ENCODE results near the gene ZNF718. TPM values are rescaled to one million over a fixed set of nuclear protein-coding genes. Genes with fewer than 3 reads are reported as not detected.
A peak's percentile ranks its signal among the peaks of the same experiment; 100 is the strongest.
"Not testable (repeated sequence)": the region's sequence is repeated elsewhere in the genome, so short reads cannot be mapped to it uniquely, and the experiment has no call there.

ZNF718 gene
- polyA plus RNA-seq, 1 donor: 5.2 TPM

DNA sequence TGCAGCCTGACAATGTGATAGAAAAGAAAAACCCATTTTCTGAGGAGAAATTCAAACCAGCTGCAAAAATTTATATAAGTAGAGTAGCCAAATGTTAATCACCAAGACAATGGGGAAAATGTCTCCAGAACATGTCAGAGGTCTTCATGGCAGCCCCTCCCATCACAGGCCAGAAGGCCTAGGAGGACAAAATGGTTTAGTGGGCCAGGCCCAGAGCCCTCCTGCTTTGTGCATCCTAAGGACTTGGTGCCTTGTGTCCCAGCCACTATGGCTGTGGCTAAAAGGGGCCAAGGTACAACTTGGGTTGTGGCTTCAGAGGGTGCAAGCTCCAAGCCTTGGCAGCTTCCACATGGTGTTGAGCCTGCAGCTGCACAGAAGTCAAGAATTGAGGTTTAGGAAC, 78.5 kb downstream of the ZNF718 start:
- not testable (repeated sequence) for H3K4me1 ChIP-seq (ENCODE audit: control insufficient read depth, insufficient read depth, low read length); H3K27me3 ChIP-seq (ENCODE audit: control insufficient read depth, insufficient read depth, low read length); H3K27ac ChIP-seq (ENCODE audit: low read length); H3K36me3 ChIP-seq (ENCODE audit: control insufficient read depth, insufficient read depth, low read length); H3K4me3 ChIP-seq (ENCODE audit: low read length); DNase-seq
- H3K9me3 ChIP-seq (ENCODE audit: control insufficient read depth, low read depth, low read length): peaks cover 24% of the 10 kb centered on the region

DNA sequence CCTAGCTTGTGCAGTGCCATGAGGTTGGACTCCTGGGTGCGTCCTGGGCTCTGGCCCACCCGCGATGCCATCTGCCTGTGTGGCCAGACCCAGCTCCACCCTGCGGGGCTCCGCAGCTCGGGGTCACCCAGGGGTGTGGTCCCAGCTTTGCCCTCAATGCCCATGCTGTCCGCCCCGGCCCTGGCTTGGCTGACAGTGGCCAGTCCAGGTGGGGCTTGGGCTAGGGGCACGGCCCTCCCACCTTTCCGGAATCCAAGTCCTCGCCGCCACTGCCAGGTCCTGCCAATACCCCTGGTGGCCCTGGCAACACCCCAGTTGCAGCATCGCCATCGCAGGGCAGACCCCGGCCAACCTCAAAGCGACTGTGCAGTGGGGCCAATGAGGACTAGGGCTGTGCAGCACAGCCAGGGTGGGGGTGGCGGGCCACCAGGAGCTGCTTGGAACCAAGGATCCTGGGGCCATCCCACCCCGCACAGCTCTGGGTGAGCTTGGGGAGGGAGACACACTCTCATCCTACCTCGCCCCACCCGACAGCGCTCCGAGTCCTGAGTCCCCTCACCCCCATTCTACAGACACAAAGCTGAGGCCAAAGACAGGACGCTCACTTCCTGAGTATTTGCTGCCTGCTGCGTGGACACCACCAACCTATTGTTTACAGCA, 80.9 kb downstream of the ZNF718 start:
- no peak for DNase-seq
- Histone ChIP-seq H3K27ac (ENCODE audit: low read length) (no peak overlapping the region), H3K27me3 (ENCODE audit: control insufficient read depth, insufficient read depth, low read length) (no peaks in the 10 kb centered on the region), H3K36me3 (ENCODE audit: control insufficient read depth, insufficient read depth, low read length) (no peaks in the 10 kb centered on the region), H3K4me1 (ENCODE audit: control insufficient read depth, insufficient read depth, low read length) (no peaks in the 10 kb centered on the region), H3K9me3 (ENCODE audit: control insufficient read depth, low read depth, low read length) (peaks cover 24% of the 10 kb centered on the region), H3K4me3 (ENCODE audit: low read length) (no peak overlapping the region)
- WGBS (ENCODE audit: insufficient coverage, low lambda C conversion rate): no CpG with 5 or more reads among the region's 24 CpGs

DNA sequence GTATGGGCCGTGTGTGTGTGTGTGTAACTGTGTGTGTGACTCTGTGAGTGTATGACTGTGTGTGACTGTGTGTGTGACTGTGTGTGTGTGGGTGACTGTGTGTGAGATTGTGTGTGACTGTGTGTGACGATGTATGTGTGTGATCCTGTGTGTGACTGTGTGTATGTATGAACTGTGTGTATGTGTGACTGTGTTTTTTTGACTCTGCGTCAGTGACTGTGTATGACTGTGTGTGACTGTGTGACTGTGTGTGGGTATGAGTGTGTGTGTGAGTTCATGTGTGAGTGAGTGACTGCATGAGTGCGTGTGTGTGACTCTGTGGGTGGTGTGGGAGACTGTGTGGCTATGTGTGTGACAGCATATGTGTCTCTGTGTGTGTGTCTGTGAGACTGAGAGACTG, 81.8 kb downstream of the ZNF718 start:
- no peak for DNase-seq
- Histone ChIP-seq H3K4me3 (ENCODE audit: low read length) (no peak overlapping the region), H3K4me1 (ENCODE audit: control insufficient read depth, insufficient read depth, low read length) (no peaks in the 10 kb centered on the region), H3K27me3 (ENCODE audit: control insufficient read depth, insufficient read depth, low read length) (no peaks in the 10 kb centered on the region), H3K36me3 (ENCODE audit: control insufficient read depth, insufficient read depth, low read length) (no peaks in the 10 kb centered on the region), H3K27ac (ENCODE audit: low read length) (no peak overlapping the region), H3K9me3 (ENCODE audit: control insufficient read depth, low read depth, low read length) (peaks cover 24% of the 10 kb centered on the region)
- WGBS (ENCODE audit: insufficient coverage, low lambda C conversion rate): no CpG with 5 or more reads among the region's 4 CpGs

DNA sequence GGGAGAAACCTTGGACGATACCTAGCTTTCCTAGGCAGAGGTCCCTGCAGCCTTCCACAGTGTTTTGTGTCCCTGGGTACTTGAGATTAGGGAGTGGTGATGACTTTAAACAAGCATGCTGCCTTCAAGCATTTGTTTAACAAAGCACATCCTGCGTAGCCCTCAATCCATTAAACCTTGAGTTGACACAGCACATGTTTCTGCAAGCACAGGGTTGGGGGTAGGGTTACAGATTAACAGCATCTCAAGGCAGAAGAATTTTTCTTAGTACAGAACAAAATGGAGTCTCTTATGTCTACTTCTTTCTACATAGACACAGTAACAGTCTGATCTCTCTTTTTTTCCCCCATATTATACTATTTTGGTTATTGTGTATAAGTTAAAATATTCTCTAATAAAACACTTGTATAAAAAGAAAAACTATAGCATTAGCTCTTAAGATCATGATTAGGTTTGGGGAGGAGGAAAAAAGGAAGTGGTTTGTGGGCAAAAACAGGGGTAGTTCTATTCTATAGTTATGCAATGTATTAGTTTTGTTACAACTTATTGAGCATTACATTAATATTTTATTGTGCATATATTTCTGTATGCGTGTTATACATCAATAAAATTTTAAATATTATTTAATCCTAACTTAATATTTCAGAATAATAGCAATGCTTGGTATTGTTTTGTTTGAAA, 84.3 kb downstream of the ZNF718 start:
- not testable (repeated sequence) for DNase-seq; H3K36me3 ChIP-seq (ENCODE audit: control insufficient read depth, insufficient read depth, low read length); H3K4me3 ChIP-seq (ENCODE audit: low read length); H3K27ac ChIP-seq (ENCODE audit: low read length); H3K27me3 ChIP-seq (ENCODE audit: control insufficient read depth, insufficient read depth, low read length); H3K4me1 ChIP-seq (ENCODE audit: control insufficient read depth, insufficient read depth, low read length)
- 100% methylated on average over 1 of the region's 3 CpGs for WGBS (ENCODE audit: insufficient coverage, low lambda C conversion rate)
- H3K9me3 ChIP-seq (ENCODE audit: control insufficient read depth, low read depth, low read length): peaks cover 34% of the 10 kb centered on the region

DNA sequence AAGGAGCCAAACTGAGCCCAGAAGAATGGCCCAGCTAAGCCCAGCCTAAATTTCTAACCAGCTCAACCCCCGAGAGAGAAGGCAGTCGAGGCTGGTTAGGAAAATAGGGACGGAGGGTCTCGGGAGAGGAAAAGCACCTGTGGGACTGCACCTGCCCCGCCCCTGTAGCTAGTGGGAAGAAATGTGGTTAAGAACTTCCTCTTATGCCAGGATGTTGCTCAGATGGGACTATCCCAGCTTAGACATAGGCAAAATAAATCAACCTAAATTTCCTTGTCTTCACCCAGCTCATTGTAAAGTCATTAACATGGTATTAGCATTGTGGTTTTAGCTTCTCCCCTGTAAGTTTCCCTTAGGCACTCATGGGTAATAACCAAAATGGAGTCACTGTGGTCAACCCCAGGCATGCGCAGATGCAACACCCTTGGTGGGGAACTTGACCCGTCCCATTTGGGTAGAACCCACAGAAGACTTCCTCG, 86.8 kb downstream of the ZNF718 start:
- Histone ChIP-seq H3K9me3 (ENCODE audit: control insufficient read depth, low read depth, low read length) (peaks cover 24% of the 10 kb centered on the region), H3K27ac (ENCODE audit: low read length) (no peak overlapping the region), H3K36me3 (ENCODE audit: control insufficient read depth, insufficient read depth, low read length) (no peaks in the 10 kb centered on the region), H3K27me3 (ENCODE audit: control insufficient read depth, insufficient read depth, low read length) (peaks cover 7% of the 10 kb centered on the region), H3K4me1 (ENCODE audit: control insufficient read depth, insufficient read depth, low read length) (no peaks in the 10 kb centered on the region), H3K4me3 (ENCODE audit: low read length) (no peak overlapping the region)
- DNase-seq: no peak
- no CpG with 5 or more reads among the region's 8 CpGs for WGBS (ENCODE audit: insufficient coverage, low lambda C conversion rate)

DNA sequence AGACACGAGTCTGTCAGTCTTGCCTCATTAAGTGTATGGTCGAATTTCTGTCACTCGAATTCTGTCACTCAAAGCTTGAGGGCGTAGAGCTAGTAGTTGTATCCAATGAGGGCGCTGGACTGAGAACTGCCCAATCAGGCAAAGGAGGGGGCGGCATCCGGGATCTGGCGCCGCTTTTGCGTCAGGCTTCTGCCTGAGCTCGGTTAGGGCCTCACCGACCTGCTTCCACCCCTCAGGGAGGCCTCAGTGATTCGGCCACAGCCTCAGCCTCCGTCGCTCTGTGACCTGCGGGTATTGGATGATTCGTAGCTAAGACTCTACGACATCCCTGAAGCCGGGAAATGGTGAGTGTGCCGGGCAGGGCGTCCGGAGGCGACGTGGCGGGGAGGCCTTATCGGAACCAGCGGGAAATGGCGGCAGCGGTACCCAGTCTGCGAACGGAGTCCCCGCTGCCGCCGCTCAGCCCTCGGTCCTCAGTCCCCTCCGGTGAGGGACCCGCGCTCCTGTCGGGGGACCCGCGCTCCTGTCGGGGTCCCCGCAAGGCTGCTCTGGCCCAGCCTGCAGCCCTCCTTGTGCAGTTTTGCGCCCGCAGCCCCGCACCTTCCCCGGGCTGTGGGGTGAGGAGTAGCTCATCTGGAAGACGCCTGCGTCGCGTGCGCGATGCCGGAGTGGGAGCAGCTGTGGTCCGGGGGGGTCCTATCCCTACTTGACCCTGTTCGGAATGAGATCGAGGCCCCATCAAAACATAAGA, 88.3 kb downstream of the ZNF718 start:
- Histone ChIP-seq H3K4me3 (ENCODE audit: low read length) (peak overlapping the region; percentile 41), H3K27ac (ENCODE audit: low read length) (no peak overlapping the region), H3K27me3 (ENCODE audit: control insufficient read depth, insufficient read depth, low read length) (peaks cover 7% of the 10 kb centered on the region), H3K9me3 (ENCODE audit: control insufficient read depth, low read depth, low read length) (peaks cover 13% of the 10 kb centered on the region), H3K36me3 (ENCODE audit: control insufficient read depth, insufficient read depth, low read length) (no peaks in the 10 kb centered on the region), H3K4me1 (ENCODE audit: control insufficient read depth, insufficient read depth, low read length) (no peaks in the 10 kb centered on the region)
- peak; percentile 38 to 59 for DNase-seq
- no CpG with 5 or more reads among the region's 57 CpGs for WGBS (ENCODE audit: insufficient coverage, low lambda C conversion rate)

DNA sequence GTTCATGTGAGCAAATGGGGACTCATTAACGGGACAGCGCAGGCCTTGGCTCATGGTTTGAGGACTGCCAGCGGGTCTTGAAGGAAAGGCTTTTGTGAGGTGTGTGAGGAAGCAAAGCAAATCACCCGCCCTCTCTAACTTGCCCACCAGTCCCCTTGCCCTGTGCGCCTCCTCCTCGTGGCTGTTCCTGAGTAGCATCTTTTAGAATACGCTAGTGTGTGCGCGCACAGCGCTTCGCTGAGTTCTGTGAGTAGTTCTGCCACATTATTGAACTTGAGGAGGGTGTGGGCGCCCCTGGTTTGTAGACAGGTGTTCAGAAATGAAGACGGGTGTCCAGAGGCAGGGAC, 88.9 kb downstream of the ZNF718 start:
- not testable (repeated sequence) for H3K27ac ChIP-seq (ENCODE audit: low read length)
- peak overlapping the region; percentile 41 for H3K4me3 ChIP-seq (ENCODE audit: low read length)

More for the DNA sequence above, 88.9 kb downstream of the ZNF718 start:
- not testable (repeated sequence) for H3K27me3 ChIP-seq (ENCODE audit: control insufficient read depth, insufficient read depth, low read length); H3K4me1 ChIP-seq (ENCODE audit: control insufficient read depth, insufficient read depth, low read length); H3K36me3 ChIP-seq (ENCODE audit: control insufficient read depth, insufficient read depth, low read length); DNase-seq
- peaks cover 13% of the 10 kb centered on the region for H3K9me3 ChIP-seq (ENCODE audit: control insufficient read depth, low read depth, low read length)
- WGBS (ENCODE audit: insufficient coverage, low lambda C conversion rate): no CpG with 5 or more reads among the region's 13 CpGs

Other genes starting within 250 kb of the ZNF718 start
- gene ZNF595, start 71.2 kb upstream of the ZNF718 start, polyA plus RNA-seq: 10.5 TPM
- 0.85 TPM for gene ZNF732, start 181.0 kb downstream of the ZNF718 start, polyA plus RNA-seq
- 25.1 TPM for gene ZNF141, start 213.3 kb downstream of the ZNF718 start, polyA plus RNA-seq